ENCODE results near the gene ALX3.
A peak's percentile ranks its signal among the peaks of the same experiment; 100 is the strongest.

Gene ALX3

GRCh38 chr1:110070671-110071242, at the start of gene ALX3:
Gene ALX3, minus strand, starts transcription at chr1:110070672. Its CDS starts 60 bp downstream, at chr1:110070612.
- no peak for DNase-seq

- DNase-seq, result no peak
These were observed 49.4 kb upstream of the ALX3 start for GRCh38 chr1:110119843-110120242.

GRCh38 chr1:110118636-110119396, 48.3 kb upstream of the ALX3 start:
- DNase-seq, result peak; percentile 20

- no peak for DNase-seq
These were observed 44.3 kb upstream of the ALX3 start for GRCh38 chr1:110114784-110115183.

- DNase-seq, result no peak
These were observed 43.7 kb upstream of the ALX3 start for GRCh38 chr1:110114173-110114572.

GRCh38 chr1:110113551-110113950, 43.1 kb upstream of the ALX3 start:
- DNase-seq, result no peak

GRCh38 chr1:110112656-110113055, 42.2 kb upstream of the ALX3 start:
- DNase-seq, result no peak

- no peak for DNase-seq
These were observed 41.7 kb upstream of the ALX3 start, which contains the start of gene UBL4B for GRCh38 chr1:110112143-110112542. Gene UBL4B, plus strand, starts transcription at chr1:110112443. Its CDS starts 92 bp downstream, at chr1:110112535.

GRCh38 chr1:110111081-110111480, 40.6 kb upstream of the ALX3 start:
- DNase-seq, result no peak

- no peak for DNase-seq
These were observed 37.5 kb upstream of the ALX3 start for GRCh38 chr1:110107867-110108469.

- DNase-seq, result peak; percentile 62
These were observed 35.8 kb upstream of the ALX3 start for GRCh38 chr1:110106013-110106941.

GRCh38 chr1:110102081-110102480, 31.6 kb upstream of the ALX3 start:
- DNase-seq, result peak; percentile 38

- DNase-seq, result no peak
These were observed 29.9 kb upstream of the ALX3 start for GRCh38 chr1:110100335-110100734.

- DNase-seq, result no peak
These were observed 28.0 kb upstream of the ALX3 start for GRCh38 chr1:110098222-110099026.

- DNase-seq, result no peak
These were observed 27.2 kb upstream of the ALX3 start for GRCh38 chr1:110097507-110098221.

GRCh38 chr1:110094931-110095654, 24.6 kb upstream of the ALX3 start:
- no peak for DNase-seq

GRCh38 chr1:110092991-110093390, 22.5 kb upstream of the ALX3 start:
- no peak for DNase-seq

GRCh38 chr1:110091791-110092190, 21.3 kb upstream of the ALX3 start:
- DNase-seq, result no peak

- no peak for DNase-seq
These were observed 20.9 kb upstream of the ALX3 start for GRCh38 chr1:110091381-110091780.

- no peak for DNase-seq
These were observed 19.2 kb upstream of the ALX3 start for GRCh38 chr1:110089561-110090275.
